PC-9 (cell line): ENCODE data around the gene CNKSR1. TPM values are rescaled to one million over a fixed set of nuclear protein-coding genes. Genes with fewer than 3 reads are reported as not detected.

Experiments used
- BruUV-seq: library from RNA; stranded (reverse); fragments of 400-500 nt; replicated peaks from 2 replicates; lab custom pipeline; 2021; lab: Mats Ljungman, UMichigan
- CTCF ChIA-PET: fragments of 300-600 bp; sonication (Branson Sonifier 250); formaldehyde crosslinking; loops from one replicate; lab custom pipeline; 2022; ENCODE audit warnings: antibody characterized with exemption; lab: Charles Lee
- POLR2A ChIA-PET: fragments of 300-600 bp; sonication (Branson Sonifier 250); formaldehyde crosslinking; loops from one replicate; lab custom pipeline; 2022; ENCODE audit warnings: antibody characterized with exemption; ENCODE audit not compliant: unreplicated experiment; lab: Charles Lee
- DNase-seq, 2 experiments: peaks; one replicate each; pipeline versions ENCODE4 v3.0.0 to v3.0.0-alpha.2; 2015 to 2022; ENCODE audit warnings: mixed read lengths in 1 of 2
- H2AFZ ChIP-seq: fragments of 200-600 bp; sonication (generic); 2 replicates; pipeline ENCODE4 v1.8.1; 2017; ENCODE audit warnings: antibody characterized with exemption
- H3F3A ChIP-seq: fragments of 200-600 bp; sonication (generic); 2 replicates; pipeline ENCODE4 v1.8.1; 2017; ENCODE audit warnings: antibody characterized with exemption, mild to moderate bottlenecking, low read depth; ENCODE audit not compliant: insufficient read depth
- H3K27ac ChIP-seq: fragments of 200-600 bp; sonication (generic); 2 replicates; pipeline ENCODE4 v1.6.1; 2016; ENCODE audit warnings: mixed run types
- H3K27me3 ChIP-seq: fragments of 200-600 bp; sonication (generic); 2 replicates; pipeline ENCODE4 v1.6.1; 2016; ENCODE audit warnings: low read depth, mixed run types; ENCODE audit not compliant: insufficient read depth
- H3K36me3 ChIP-seq: fragments of 200-600 bp; sonication (generic); 2 replicates; pipeline ENCODE4 v1.6.1; 2016; ENCODE audit warnings: low read depth, mixed run types
- H3K4me1 ChIP-seq: fragments of 200-600 bp; sonication (generic); replicated peaks from 2 replicates; pipeline ENCODE4 v1.6.1; 2016; ENCODE audit warnings: mixed run types; ENCODE audit not compliant: insufficient read depth
- H3K4me2 ChIP-seq: fragments of 200-600 bp; sonication (generic); 2 replicates; pipeline ENCODE4 v1.6.1; 2017; ENCODE audit warnings: mixed run types
- H3K4me3 ChIP-seq: fragments of 200-600 bp; sonication (generic); 2 replicates; pipeline ENCODE4 v1.6.1; 2016; ENCODE audit warnings: mixed run types
- H3K79me2 ChIP-seq: fragments of 200-600 bp; sonication (generic); 2 replicates; pipeline ENCODE4 v1.6.1; 2017; ENCODE audit warnings: low read depth, mixed run types
- H3K9me2 ChIP-seq: fragments of 200-600 bp; sonication (generic); 2 replicates; pipeline ENCODE4 v1.8.1; 2017; ENCODE audit warnings: mild to moderate bottlenecking; ENCODE audit not compliant: insufficient read depth
- H3K9me3 ChIP-seq: fragments of 200-600 bp; sonication (generic); 2 replicates; pipeline ENCODE4 v1.8.1; 2016; ENCODE audit warnings: low read depth; ENCODE audit not compliant: insufficient read depth
- H4K20me1 ChIP-seq: fragments of 200-600 bp; sonication (generic); 2 replicates; pipeline ENCODE4 v1.8.1; 2017; ENCODE audit not compliant: insufficient read depth
- CTCF ChIP-seq: fragments of 200-600 bp; sonication (generic); conservative IDR thresholded peaks from 2 replicates; pipeline ENCODE4 v1.6.1; 2017; ENCODE audit warnings: mixed run types, antibody characterized with exemption, mild to moderate bottlenecking, moderate library complexity
- EZH2 ChIP-seq: fragments of 200-600 bp; sonication (generic); IDR thresholded peaks from 2 replicates; pipeline ENCODE4 v1.8.0; 2017; ENCODE audit warnings: antibody characterized with exemption, low read depth
- intact Hi-C: fragments of 100-400 bp; cut with micrococcal nuclease; formaldehyde crosslinking; loops from one replicate; pipeline ENCODE4 v1.10.0; 2022; ENCODE audit not compliant: unreplicated experiment
- total RNA-seq: library from RNA; stranded (reverse); gene quantifications from 2 replicates; pipeline ENCODE4 v1.2.3, GENCODE V29; 2021

CNKSR1 gene
- total RNA-seq, 1 experiment from 2014 or later, result 33.4 TPM

DNA sequence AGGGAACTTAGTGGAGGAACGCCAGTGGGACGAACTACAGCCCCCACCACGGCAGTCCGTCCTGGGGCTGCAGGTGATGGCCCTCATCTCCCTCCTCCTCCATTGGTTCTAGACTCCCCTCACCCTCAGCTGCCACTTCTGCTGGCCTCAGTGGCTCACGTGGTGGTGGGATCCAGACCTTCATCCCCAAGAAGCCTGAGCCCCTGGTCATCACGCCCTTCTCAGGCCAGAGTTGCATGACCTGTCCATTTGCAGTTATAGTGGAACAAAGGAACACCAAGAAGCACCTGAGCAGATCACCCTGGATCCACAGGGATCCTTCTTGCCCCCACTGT lies 31.4 kb upstream of the CNKSR1 start:
- TF ChIP-seq EZH2 (no peak), CTCF (no peak)
- intact Hi-C loops, result loop anchor here (1.0 kb wide), 2 partner anchors 41 to 110 kb away; no protein-coding TSS in a partner anchor

DNA sequence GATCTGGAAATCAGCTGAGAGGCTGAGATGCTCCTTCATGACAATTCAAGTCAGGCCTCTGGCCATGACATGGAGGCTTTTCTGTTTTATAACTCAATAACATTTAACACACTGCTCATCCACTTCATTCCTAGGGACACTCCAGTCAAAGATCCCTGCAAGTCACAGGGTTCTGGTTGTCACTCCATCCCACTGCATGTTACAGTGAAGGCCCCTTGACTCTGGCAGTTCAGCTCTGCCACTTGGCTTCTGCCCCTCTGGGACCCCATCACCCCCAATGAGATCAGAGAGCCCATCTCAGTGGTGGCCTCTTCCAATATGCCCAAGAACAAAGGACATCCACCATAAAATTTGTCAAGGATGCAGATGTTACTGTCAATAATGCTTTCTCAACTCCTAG lies 28.4 kb upstream of the CNKSR1 start:
- BruUV-seq, result no TSS peak
- ChIA-PET POLR2A (no interaction called here), CTCF (interaction anchor here (0.5 kb wide), 1 partner anchor 51 kb away, joined by 3 read pairs; no protein-coding TSS in a partner anchor)
- Histone ChIP-seq H3F3A (no peaks in the 10 kb centered on the region), H3K36me3 (no peaks in the 10 kb centered on the region), H3K4me1 (no peaks in the 10 kb centered on the region), H3K4me3 (no peak overlapping the region), H2AFZ (no peak overlapping the region), H3K79me2 (no peaks in the 10 kb centered on the region), H3K27me3 (no peaks in the 10 kb centered on the region), H3K9me3 (no peaks in the 10 kb centered on the region), H4K20me1 (no peaks in the 10 kb centered on the region), H3K27ac (no peak overlapping the region), H3K9me2 (no peaks in the 10 kb centered on the region), H3K4me2 (no peak overlapping the region)
- intact Hi-C loops, result no loop called here
- DNase-seq, result no peak
- TF ChIP-seq CTCF (no peak), EZH2 (no peak)

More for the DNA sequence above, 31.4 kb upstream of the CNKSR1 start:
- Histone ChIP-seq H3K9me3 (no peaks in the 10 kb centered on the region), H3K36me3 (no peaks in the 10 kb centered on the region), H3K4me1 (no peaks in the 10 kb centered on the region), H3K27me3 (no peaks in the 10 kb centered on the region), H3K4me2 (no peak overlapping the region), H3K27ac (no peak overlapping the region), H3F3A (no peaks in the 10 kb centered on the region), H3K79me2 (no peaks in the 10 kb centered on the region), H4K20me1 (no peaks in the 10 kb centered on the region), H2AFZ (no peak overlapping the region), H3K9me2 (no peaks in the 10 kb centered on the region), H3K4me3 (no peak overlapping the region)
- ChIA-PET CTCF (interaction anchor here (0.7 to 1.8 kb wide), 4 partner anchors 41 to 110 kb away, joined by 4 to 20 read pairs (median 8); no protein-coding TSS in a partner anchor), POLR2A (no interaction called here)
- no TSS peak for BruUV-seq
- no peak for DNase-seq

DNA sequence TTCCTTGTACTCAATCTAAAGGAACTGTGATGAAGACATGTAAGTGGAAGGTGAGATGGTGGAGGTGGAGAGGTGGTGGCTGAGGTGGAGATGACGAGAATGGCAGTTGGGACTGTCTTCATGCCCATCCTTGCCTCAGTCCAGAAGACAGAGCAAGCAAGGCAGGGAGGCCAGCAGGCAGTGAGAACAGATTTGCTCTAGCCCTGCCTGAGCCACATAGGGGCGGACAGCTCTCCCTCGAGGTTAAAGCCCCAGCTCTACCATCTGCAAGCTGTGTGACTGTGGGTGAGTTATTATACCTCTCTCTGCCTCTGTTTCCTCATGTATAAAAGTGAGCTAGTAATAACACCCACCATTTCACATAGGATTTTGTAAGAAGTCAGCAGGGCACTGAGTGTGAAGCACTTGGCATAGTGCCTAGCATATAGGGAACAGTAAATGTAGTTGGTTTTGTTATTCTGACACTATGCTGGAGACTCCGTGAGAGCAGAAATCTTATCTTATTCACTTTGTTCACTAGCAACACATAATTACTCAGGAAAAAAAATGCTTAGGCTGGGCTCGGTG lies 23.2 kb upstream of the CNKSR1 start:
- CTCF ChIA-PET, result no interaction called here
- no TSS peak for BruUV-seq

More for the DNA sequence above, 23.2 kb upstream of the CNKSR1 start:
- Histone ChIP-seq H3F3A (no peaks in the 10 kb centered on the region), H3K4me1 (no peaks in the 10 kb centered on the region; the same call in 1 of the 2 replicates), H3K27ac (no peak overlapping the region), H4K20me1 (no peaks in the 10 kb centered on the region), H3K4me2 (no peak overlapping the region), H3K9me3 (no peaks in the 10 kb centered on the region), H3K36me3 (no peaks in the 10 kb centered on the region), H2AFZ (no peak overlapping the region), H3K27me3 (no peaks in the 10 kb centered on the region), H3K79me2 (no peaks in the 10 kb centered on the region), H3K9me2 (no peaks in the 10 kb centered on the region), H3K4me3 (no peak overlapping the region)
- POLR2A ChIA-PET, result no interaction called here
- intact Hi-C loops, result no loop called here
- no peak for DNase-seq
- TF ChIP-seq CTCF (no peak), EZH2 (no peak)
